Stimulated activated CD4-positive, alpha-beta T cell treated with anti-CD3 and anti-CD28 coated beads, Interleukin-1b, Interleukin-23, amount 100 ng/mL, for 4 hours (primary cell): Measurements from ENCODE around the gene USP34.

Experiments used
- DNase-seq, 2 donors: peaks; one replicate each; pipeline ENCODE4 v3.0.0-alpha.2; 2020; ENCODE audit warnings: low read depth in 2 of 2

The USP34 gene

GRCh38 chr2:61376211-61376610, 94.7 kb downstream of the USP34 start:
- no peak for DNase-seq

GRCh38 chr2:61371027-61371426, 99.9 kb downstream of the USP34 start:
- no peak for DNase-seq

GRCh38 chr2:61368687-61369665, 101.9 kb downstream of the USP34 start:
- DNase-seq: no peak

GRCh38 chr2:61367177-61367576, 103.7 kb downstream of the USP34 start:
- DNase-seq: no peak

- DNase-seq: no peak
These were observed 107.3 kb downstream of the USP34 start for GRCh38 chr2:61363580-61363979.

GRCh38 chr2:61362873-61363272, 108.0 kb downstream of the USP34 start:
- no peak for DNase-seq

GRCh38 chr2:61361068-61361467, 109.8 kb downstream of the USP34 start:
- DNase-seq: no peak

- DNase-seq: no peak
These were observed 111.8 kb downstream of the USP34 start for GRCh38 chr2:61359058-61359457.

- no peak for DNase-seq
These were observed 113.2 kb downstream of the USP34 start for GRCh38 chr2:61357681-61358080.

GRCh38 chr2:61356958-61357350, 113.9 kb downstream of the USP34 start:
- no peak for DNase-seq

GRCh38 chr2:61356261-61356957, 114.5 kb downstream of the USP34 start:
- no peak for DNase-seq

GRCh38 chr2:61354543-61355197, 116.2 kb downstream of the USP34 start:
- DNase-seq: no peak

- no peak for DNase-seq
These were observed 117.0 kb downstream of the USP34 start for GRCh38 chr2:61353909-61354308.

- DNase-seq: no peak
These were observed 120.1 kb downstream of the USP34 start for GRCh38 chr2:61350777-61351176.

GRCh38 chr2:61343141-61343540, 127.7 kb downstream of the USP34 start:
- DNase-seq: no peak

- DNase-seq: no peak
These were observed 130.6 kb downstream of the USP34 start for GRCh38 chr2:61340242-61340641.

GRCh38 chr2:61338447-61338846, 132.4 kb downstream of the USP34 start:
- DNase-seq: no peak

- DNase-seq: no peak
These were observed 135.7 kb downstream of the USP34 start for GRCh38 chr2:61335187-61335586.

GRCh38 chr2:61334466-61334865, 136.4 kb downstream of the USP34 start:
- DNase-seq: no peak

- DNase-seq: no peak
These were observed 142.1 kb downstream of the USP34 start for GRCh38 chr2:61328707-61329251.

GRCh38 chr2:61327173-61327572, 143.7 kb downstream of the USP34 start:
- DNase-seq: no peak

- no peak for DNase-seq
These were observed 144.5 kb downstream of the USP34 start for GRCh38 chr2:61326423-61326822.
